NOMO-1 (cell line): ENCODE data around the gene TRIM71.

Source experiments
- DNase-seq, 2 experiments: peaks; one replicate each; lab custom pipeline; 2025; ENCODE audit not compliant: unreplicated experiment in 2 of 2; lab: John Stamatoyannopoulos, UW

The TRIM71 gene

GRCh38 chr3:32862936-32863487 lies 45.2 kb downstream of the TRIM71 start:
- no peak for DNase-seq

GRCh38 chr3:32865383-32865782 lies 47.6 kb downstream of the TRIM71 start:
- no peak for DNase-seq

GRCh38 chr3:32866533-32866932 lies 48.7 kb downstream of the TRIM71 start:
- no peak for DNase-seq

- DNase-seq: no peak
Measured at GRCh38 chr3:32867954-32868353, 50.2 kb downstream of the TRIM71 start.

- no peak for DNase-seq
Measured at GRCh38 chr3:32868719-32869512, 51.1 kb downstream of the TRIM71 start.

GRCh38 chr3:32869513-32870047 lies 51.8 kb downstream of the TRIM71 start:
- DNase-seq: no peak

- DNase-seq: no peak
Measured at GRCh38 chr3:32870373-32871095, 52.7 kb downstream of the TRIM71 start.

- no peak for DNase-seq
Measured at GRCh38 chr3:32871273-32871672, 53.5 kb downstream of the TRIM71 start.

GRCh38 chr3:32872487-32873382 lies 54.9 kb downstream of the TRIM71 start:
- no peak for DNase-seq

- DNase-seq: peak; percentile 48 to 57
Measured at GRCh38 chr3:32873531-32874130, 55.8 kb downstream of the TRIM71 start.

GRCh38 chr3:32876920-32877319 lies 59.1 kb downstream of the TRIM71 start:
- DNase-seq: no peak

- DNase-seq: no peak
Measured at GRCh38 chr3:32877598-32877997, 59.8 kb downstream of the TRIM71 start.

- no peak for DNase-seq
Measured at GRCh38 chr3:32880225-32880624, 62.4 kb downstream of the TRIM71 start.

GRCh38 chr3:32881624-32882023 lies 63.8 kb downstream of the TRIM71 start:
- no peak for DNase-seq

- DNase-seq: no peak
Measured at GRCh38 chr3:32882189-32882588, 64.4 kb downstream of the TRIM71 start.

GRCh38 chr3:32882603-32883025 lies 64.8 kb downstream of the TRIM71 start:
- no peak for DNase-seq

- DNase-seq: no peak
Measured at GRCh38 chr3:32883817-32884216, 66.0 kb downstream of the TRIM71 start.

- no peak for DNase-seq
Measured at GRCh38 chr3:32884591-32884990, 66.8 kb downstream of the TRIM71 start.

- DNase-seq: no peak
Measured at GRCh38 chr3:32885283-32885901, 67.6 kb downstream of the TRIM71 start.

GRCh38 chr3:32886296-32886695 lies 68.5 kb downstream of the TRIM71 start:
- DNase-seq: no peak
